GM21723 (cell line): ENCODE measurements around the gene MT2A.
"Not testable (repeated sequence)": the region's sequence is repeated elsewhere in the genome, so short reads cannot be mapped to it uniquely, and the experiment has no call there.

Experiments
- ATAC-seq: cut with Tn5 transposase; IDR thresholded peaks from one replicate; pipeline ENCODE4 v1.9.1; 2021; ENCODE audit warnings: mild to moderate bottlenecking, moderate library complexity; ENCODE audit not compliant: unreplicated experiment

The MT2A gene

DNA sequence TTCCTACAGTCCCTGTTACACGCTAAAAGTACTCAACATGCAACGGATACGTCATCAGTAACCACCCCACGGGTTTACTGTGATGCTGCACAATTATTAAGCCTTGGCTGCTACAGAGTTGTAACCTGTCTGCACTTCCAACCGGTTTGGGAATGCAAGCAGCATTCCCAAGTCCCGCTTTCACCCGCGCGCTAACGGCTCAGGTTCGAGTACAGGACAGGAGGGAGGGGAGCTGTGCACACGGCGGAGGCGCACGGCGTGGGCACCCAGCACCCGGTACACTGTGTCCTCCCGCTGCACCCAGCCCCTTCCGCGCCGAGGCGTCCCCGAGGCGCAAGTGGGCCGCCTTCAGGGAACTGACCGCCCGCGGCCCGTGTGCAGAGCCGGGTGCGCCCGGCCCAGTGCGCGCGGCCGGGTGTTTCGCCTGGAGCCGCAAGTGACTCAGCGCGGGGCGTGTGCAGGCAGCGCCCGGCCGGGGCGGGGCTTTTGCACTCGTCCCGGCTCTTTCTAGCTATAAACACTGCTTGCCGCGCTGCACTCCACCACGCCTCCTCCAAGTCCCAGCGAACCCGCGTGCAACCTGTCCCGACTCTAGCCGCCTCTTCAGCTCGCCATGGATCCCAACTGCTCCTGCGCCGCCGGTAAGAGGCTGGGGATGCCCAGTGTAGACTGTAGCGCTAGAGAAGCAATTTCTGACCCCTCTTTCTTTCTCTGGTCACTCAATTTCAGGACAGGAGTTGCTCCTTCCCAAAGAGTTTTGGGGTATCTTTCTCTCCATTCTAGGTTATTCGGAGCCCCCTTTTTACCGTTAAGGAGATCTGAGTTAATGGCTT lies at the start of gene MT2A:
TSS of gene MT2A (plus strand) at position 542 of the 833 bp plus-strand sequence. CDS start at position 614, 72 bp downstream.
- ATAC-seq = peak; percentile 85

GRCh38 chr16:56559109-56559508 lies 49.3 kb upstream of the MT2A start:
- ATAC-seq = no peak

- ATAC-seq = no peak
Observed at GRCh38 chr16:56560447-56560846, 47.9 kb upstream of the MT2A start.

GRCh38 chr16:56561126-56561525 lies 47.3 kb upstream of the MT2A start:
- no peak for ATAC-seq

DNA sequence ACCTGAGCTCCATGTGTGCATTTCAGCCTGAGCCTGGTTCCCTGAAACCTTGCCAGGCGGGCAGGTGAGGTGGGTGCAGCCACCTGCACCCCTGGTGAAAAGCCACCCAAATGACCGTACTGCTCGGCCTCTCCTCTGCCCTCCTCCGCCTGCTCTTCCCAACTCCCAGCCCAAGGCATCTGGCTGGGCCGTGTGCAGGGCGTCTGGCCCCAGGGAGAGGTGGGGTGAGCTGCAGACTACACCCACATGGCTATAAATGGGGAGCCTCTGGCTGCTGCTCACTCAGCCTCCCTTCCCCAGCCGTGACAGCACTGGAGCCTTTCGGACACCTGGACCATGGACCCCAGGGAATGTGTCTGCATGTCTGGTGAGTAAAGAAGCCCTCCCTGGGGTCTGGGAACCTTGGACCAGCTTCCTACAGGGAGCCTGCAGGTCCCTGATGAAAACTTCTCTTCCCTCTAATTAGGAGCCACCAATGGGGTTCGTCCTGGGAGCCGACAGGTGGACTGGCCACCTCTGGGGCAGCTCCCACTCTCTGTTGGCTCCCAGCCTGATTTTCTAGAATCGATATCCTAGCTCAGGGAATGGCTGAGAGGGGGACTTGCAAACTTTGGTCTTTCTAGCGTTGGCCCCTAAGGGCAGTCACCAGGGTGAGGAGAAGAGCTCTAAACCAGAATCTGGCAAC lies 43.4 kb upstream of the MT2A start, which contains the start of gene MT4:
TSS of gene MT4 (plus strand) at position 281 of the 685 bp plus-strand sequence. CDS start at position 337, 56 bp downstream.
- ATAC-seq = no peak

GRCh38 chr16:56569971-56570370 lies 38.4 kb upstream of the MT2A start:
- no peak for ATAC-seq

DNA sequence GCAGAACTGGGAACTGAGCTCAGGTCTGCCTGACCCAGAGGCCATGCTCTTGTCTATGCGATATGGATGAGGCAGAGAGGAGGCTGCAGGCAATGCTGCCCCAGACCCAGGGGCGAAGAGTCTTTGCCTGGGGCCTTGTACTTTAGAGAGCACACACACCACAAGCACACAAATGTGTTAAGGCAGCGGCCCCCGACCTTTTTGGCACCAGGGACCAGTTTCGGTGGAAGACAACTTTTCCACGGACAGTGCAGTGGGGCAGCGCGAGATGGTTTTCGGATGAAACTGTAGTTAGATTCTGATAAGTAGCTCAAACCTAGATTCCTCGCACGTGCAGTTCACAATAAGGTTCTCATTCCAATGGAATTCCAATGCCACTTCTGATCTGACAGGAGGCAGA lies 36.9 kb upstream of the MT2A start:
- ATAC-seq = no peak

- ATAC-seq = no peak
Observed at GRCh38 chr16:56574625-56575024, 33.8 kb upstream of the MT2A start.

DNA sequence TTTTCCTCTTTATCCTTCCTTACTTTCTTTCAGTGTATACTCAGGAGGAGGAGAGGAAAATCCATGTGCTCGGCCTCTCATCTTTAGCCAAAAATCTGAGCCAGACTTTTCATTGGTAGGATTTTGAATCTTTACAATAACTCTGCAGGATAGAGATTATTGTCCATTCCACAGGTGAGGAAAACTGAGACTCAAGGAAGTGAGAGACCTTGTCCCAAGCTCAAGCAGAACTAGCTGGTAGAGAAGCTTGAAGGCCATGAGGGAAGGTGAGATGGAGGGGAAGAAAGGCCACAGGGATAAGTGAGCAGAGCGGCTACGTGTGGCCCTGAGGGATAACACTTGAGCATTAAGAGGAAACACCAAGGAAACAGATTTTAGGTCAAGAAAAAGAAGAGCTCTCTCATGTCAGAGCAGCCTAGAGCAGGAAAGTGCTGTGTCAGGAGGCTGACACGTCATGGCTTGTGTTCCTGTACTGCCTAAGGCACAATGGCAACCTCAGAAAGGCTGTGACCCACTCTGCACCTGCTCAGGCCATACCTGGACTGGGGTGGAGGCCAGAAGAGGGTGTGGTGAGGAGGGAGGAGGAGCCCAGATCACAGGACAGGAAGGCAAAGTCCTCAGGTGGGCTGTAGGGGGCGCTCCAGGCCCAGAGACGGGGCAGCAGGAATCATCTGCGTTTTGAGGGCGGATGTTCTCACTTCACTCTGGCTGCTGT lies 31.6 kb upstream of the MT2A start:
- ATAC-seq = peak; percentile 91

- ATAC-seq = no peak
Observed at GRCh38 chr16:56577300-56577625, 31.1 kb upstream of the MT2A start.

DNA sequence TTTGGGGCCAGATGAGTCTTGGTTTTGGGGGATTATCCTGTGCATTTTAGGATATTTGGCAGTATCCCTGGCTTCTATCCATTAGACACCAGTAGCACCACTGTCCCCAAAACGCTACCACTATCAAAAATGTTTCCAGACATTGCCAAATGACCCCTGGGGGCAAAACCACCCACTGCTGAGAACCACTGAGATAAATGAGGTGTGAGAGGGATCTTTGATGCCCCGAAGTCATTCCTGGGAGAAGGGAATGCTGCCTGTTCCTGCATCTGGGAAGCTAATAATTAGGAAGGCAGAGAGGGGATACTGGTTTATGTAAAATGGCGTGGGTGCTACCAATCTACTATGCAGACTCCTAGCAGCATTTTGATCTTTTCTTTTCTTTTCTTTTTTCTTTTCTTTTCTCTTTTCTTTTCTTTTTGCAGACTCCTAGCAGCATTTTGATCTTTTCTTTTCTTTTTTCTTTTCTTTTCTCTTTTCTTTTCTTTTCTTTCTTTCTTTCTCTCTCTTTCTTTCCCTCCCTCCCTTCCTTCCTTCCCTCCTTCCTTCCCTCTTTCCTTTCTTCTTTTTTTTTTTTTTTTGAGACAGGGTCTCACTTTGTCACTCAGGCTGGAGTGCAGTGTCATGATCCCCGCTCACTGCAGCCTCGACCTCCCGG lies 27.9 kb upstream of the MT2A start:
- no peak for ATAC-seq

GRCh38 chr16:56582911-56583310 lies 25.5 kb upstream of the MT2A start:
- ATAC-seq = not testable (repeated sequence)

DNA sequence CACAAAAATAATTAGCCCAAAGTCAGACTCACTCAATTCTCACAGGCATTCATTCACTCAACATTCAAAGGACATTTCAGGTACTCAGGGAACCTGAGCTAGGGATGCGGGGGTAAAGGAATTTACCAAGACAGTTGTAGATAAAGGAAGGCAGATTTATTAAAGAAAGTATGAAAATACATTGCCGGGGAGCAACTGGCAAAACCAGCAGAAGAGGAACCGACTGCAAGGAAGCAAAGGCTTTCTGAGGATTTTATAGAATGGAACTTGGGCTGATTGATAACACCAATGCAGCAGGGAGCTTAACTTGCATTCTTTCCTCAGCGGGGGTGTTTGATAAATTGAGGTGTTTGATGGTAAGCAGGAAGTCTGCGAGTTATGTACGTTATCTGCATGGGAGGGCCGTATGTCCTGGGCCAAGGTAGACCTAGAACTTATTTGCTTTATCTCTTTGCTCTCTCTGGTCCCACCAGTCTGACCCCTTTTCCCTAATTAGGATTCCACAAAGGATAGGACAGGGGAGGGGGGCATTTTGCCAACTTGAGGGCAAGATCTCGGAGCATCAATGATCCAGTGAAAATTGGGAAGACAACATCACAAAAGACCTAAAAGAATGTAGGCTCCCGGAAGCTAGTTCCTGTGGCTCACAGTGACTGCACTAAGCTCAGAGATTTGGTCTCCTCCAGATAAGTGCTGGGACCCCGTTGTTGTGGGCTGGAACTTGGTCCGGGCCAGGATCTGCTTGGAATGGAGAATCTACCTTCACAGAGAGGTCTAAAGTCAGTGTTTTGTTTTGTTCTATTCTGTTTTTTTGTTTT lies 24.8 kb upstream of the MT2A start:
- ATAC-seq = no peak

DNA sequence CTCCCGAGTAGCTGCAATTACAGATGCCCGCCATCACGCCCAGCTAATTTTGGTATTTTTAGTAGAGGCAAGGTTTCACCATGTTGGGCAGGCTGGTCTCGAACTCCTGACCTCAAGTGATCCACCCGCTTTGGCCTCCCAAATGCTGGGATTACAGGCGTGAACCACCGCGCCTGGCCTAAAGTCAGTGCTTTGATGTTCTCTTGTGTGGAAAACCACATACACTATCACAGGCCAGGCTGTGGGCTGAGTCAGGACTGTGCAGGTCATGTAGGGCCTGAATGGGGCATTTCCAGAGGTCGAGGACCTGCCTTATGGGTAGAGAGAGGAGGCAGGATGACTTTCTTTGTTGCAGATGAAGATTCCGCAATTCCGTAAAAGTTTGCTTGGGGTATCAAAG lies 24.1 kb upstream of the MT2A start:
- ATAC-seq = no peak

- no peak for ATAC-seq
Observed at GRCh38 chr16:56588781-56589140, 19.6 kb upstream of the MT2A start.

DNA sequence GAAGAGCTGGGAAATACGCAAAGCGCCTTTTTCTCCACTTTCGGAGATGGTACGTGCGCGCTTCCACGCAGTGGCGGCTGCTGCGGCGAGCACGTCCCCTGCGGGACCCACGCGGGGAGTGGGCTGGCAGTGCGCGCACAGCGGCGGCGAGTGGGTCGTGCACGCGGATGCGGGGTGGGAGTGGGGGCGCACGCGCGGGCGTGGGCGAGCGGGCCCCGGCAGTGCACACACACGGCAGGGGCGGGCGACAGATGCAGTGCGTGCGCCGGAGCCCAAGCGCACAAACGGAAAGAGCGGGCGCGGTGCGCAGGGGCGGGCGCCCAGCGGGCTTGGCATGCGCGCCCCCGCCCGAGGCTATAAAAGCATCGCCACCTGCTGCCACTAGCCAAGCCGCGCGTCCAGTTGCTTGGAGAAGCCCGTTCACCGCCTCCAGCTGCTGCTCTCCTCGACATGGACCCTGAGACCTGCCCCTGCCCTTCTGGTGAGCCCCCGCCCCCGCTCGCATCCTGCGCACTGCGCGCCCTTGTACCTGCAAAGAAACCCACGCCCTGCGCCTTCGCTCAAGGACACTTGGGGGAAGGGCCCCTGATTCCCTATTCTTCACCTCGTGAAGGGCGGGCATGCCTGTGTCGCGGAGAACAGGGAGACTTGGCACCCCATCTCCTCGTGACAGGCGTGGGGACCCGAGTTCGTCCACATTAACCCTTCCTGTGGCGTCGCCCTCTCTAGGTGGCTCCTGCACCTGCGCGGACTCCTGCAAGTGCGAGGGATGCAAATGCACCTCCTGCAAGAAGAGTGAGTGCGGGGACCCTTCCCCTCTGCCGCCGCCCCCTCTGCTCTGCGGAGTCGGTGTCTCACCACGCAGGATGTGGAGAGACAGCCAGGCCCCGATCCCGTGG lies 19.0 kb upstream of the MT2A start, which contains the start of gene MT3:
TSS of gene MT3 (plus strand) at position 388 of the 899 bp plus-strand sequence. CDS start at position 451, 63 bp downstream.
- no peak for ATAC-seq

GRCh38 chr16:56591377-56592060 lies 16.9 kb upstream of the MT2A start:
- ATAC-seq = no peak

- no peak for ATAC-seq
Observed at GRCh38 chr16:56593573-56594291, 14.7 kb upstream of the MT2A start.
